Vagina (tissue), 2 donors: ENCODE results near the gene FAM151A.

Experiments used
- CTCF ChIP-seq, 3 experiments: fragments of 450-650 bp in 2 of 3; fragments of 200-600 bp in 1 of 3; sonication (generic) in 1 of 3; IDR thresholded peaks; one replicate each; pipeline ENCODE4 v1.5.1; 2017 to 2019; ENCODE audit warnings: antibody characterized with exemption in 3 of 3, mild to moderate bottlenecking in 2 of 3, moderate library complexity in 2 of 3
- POLR2A ChIP-seq, 2 donors: fragments of 450-650 bp; IDR thresholded peaks; one replicate each; pipeline ENCODE4 v1.6.1; 2017; ENCODE audit warnings: antibody characterized with exemption in 2 of 2, mild to moderate bottlenecking in 2 of 2, moderate library complexity in 2 of 2
- POLR2AphosphoS5 ChIP-seq, 2 donors: sonication (generic); formaldehyde crosslinking; IDR thresholded peaks; one replicate each; pipeline ENCODE4 v1.9.0; 2017; ENCODE audit warnings: antibody characterized with exemption in 2 of 2, mild to moderate bottlenecking in 2 of 2, low read depth in 1 of 2; ENCODE audit not compliant: insufficient read depth in 1 of 2

DNA sequence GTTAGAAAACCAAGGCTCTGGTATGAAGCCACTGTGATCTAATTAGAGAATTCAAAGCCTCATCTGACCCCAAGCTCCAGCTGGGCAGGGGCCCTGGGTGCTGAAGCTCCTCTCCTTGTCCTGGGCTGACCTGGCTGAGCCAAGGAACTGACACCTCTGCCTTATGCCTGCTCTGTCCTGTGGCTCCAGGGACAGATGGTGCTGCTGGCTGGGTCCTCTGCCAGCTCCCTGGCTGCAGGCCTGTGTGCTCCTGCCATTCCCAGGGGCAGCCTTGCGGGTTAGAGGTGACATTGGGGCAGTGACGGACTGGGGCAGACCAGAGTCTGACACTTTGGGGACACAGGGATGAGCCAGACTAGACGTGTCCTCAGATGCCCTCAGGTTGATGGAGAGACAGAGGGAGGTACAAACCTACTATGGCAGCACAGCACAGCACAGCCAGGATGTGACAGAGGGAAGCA lies 63.5 kb downstream of the FAM151A start:
- TF ChIP-seq CTCF (IDR thresholded peaks at IDR 0.05) (no peak), POLR2A (IDR thresholded peaks at IDR 0.05) (no peak), POLR2AphosphoS5 (IDR thresholded peaks at IDR 0.05; ENCODE audit: insufficient read depth in 1 of 2, low read depth in 1 of 2) (no peak)
